Measurements from ENCODE around the gene CFAP251.

CFAP251 gene

GRCh38 chr12:122021822-122022392, 103.5 kb downstream of the CFAP251 start, which contains the start of gene BCL7A (continued):
- TF ChIP-seq ZNF423 (tag by site-specific recombination; IDR thresholded peaks at IDR 0.05) (0 out of 2 replicates have a peak, but pooled peaks have one; percentile 27), ZNF677 (tag by site-specific recombination; IDR thresholded peaks at IDR 0.05) (peak; percentile 31; the same call in 1 of the 2 replicates), ZBTB21 (tag by site-specific recombination; IDR thresholded peaks at IDR 0.05) (no peak), ZNF146 (tag by site-specific recombination; IDR thresholded peaks at IDR 0.05) (peak; percentile 13; the same call in 1 of the 2 replicates), ZNF473 (tag by site-specific recombination; IDR thresholded peaks at IDR 0.05) (peak; percentile 82; the same call in 1 of the 2 replicates), KLF8 (tag by site-specific recombination; IDR thresholded peaks at IDR 0.05) (peak; percentile 65; the same call in 1 of the 2 replicates), ZNF501 (tag by site-specific recombination; IDR thresholded peaks at IDR 0.05) (no peak), ZSCAN16 (tag by site-specific recombination; IDR thresholded peaks at IDR 0.05) (peak; percentile 33; the same call in 1 of the 2 replicates), INSM2 (tag by site-specific recombination; IDR thresholded peaks at IDR 0.05) (peak; percentile 65; the same call in 1 of the 2 replicates), ZBTB7A (tag by site-specific recombination; IDR thresholded peaks at IDR 0.05; ENCODE audit: low read depth) (peak; percentile 42; the same call in 1 of the 2 replicates), ZNF24 (tag by site-specific recombination; IDR thresholded peaks at IDR 0.05) (no peak), ZNF843 (tag by site-specific recombination; IDR thresholded peaks at IDR 0.05) (peak; percentile 39; the same call in 1 of the 2 replicates), SP7 (tag by site-specific recombination; IDR thresholded peaks at IDR 0.05) (peak; percentile 67), ZEB2 (tag by site-specific recombination; IDR thresholded peaks at IDR 0.05) (peak; percentile 87), ZNF791 (tag by site-specific recombination; IDR thresholded peaks at IDR 0.05) (no peak), HIC1 (tag by site-specific recombination; IDR thresholded peaks at IDR 0.05) (peak; percentile 26; the same call in 1 of the 2 replicates), RBAK (tag by site-specific recombination; IDR thresholded peaks at IDR 0.05) (no peak), ZNF184 (tag by site-specific recombination; IDR thresholded peaks at IDR 0.05) (no peak), ZBTB48 (tag by site-specific recombination; IDR thresholded peaks at IDR 0.05) (no peak), ZNF658 (tag by site-specific recombination; IDR thresholded peaks at IDR 0.05) (peak; percentile 88; the same call in 1 of the 2 replicates), ZSCAN18 (tag by site-specific recombination; IDR thresholded peaks at IDR 0.05) (peak; percentile 99), KLF9 (tag by site-specific recombination; IDR thresholded peaks at IDR 0.05; ENCODE audit: low read depth) (no peak), ZNF792 (tag by site-specific recombination; IDR thresholded peaks at IDR 0.05) (0 out of 2 replicates have a peak, but pooled peaks have one; percentile 21), HOXA7 (CRISPR knock-in tag; IDR thresholded peaks at IDR 0.05; ENCODE audit: borderline replicate concordance) (no peak), ZNF2 (tag by site-specific recombination; IDR thresholded peaks at IDR 0.05) (peak; percentile 36; the same call in 1 of the 2 replicates), ELK4 (IDR thresholded peaks at IDR 0.05; ENCODE audit: borderline replicate concordance, low read depth, low read length) (no peak), AEBP2 (tag by site-specific recombination; IDR thresholded peaks at IDR 0.05; ENCODE audit: borderline replicate concordance) (no peak), ZNF354C (tag by site-specific recombination; IDR thresholded peaks at IDR 0.05; ENCODE audit: borderline replicate concordance, low read depth) (no peak), ZNF26 (tag by site-specific recombination; IDR thresholded peaks at IDR 0.05) (no peak), ZNF776 (tag by site-specific recombination; IDR thresholded peaks at IDR 0.05; ENCODE audit: borderline replicate concordance) (peak; percentile 93)
